ENCODE results near the gene PARP12.

The PARP12 gene

DNA sequence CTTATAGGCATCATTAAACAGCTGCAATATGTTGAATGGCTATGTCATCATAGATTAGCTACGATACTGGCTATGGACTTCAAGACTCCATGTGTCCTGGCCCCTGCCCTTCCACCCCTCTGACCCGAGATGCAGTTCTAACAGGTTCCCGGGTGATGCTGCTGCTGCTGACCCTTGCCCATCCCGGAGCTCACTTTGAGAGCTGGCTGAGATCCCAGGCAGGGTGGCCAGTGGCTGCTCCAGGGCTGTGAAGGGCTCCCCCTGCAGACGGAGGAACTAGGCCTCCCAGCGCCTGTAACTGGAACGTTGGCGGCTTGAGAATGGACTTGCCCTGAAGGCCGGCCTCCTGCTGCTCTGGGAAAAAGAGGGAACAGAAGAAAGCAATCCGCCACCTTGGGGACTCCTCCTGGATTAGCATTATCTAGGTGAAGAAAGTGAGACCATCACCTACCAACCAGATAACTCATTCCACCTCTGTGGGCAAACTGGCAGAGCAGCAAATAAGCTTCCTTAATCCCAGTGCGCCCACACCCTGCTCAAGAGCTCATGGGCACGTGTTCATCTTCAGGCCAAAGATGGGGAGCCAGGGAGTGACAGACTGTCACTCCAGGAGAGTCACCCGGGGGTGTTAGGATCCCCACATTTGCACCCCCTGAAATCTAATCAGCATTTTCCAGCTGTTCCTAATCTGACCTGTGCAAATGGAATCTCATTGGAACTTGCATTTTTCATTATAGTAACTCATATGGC is 56.8 kb downstream of the PARP12 start:
- H3K9me3 ChIP-seq: no peaks in the 10 kb centered on the region
- no peak overlapping the region for H3K4me3 ChIP-seq (ENCODE audit: low read depth in 1 of 2, low read length in 1 of 2)
- peaks cover 60% of the 10 kb centered on the region for H3K36me3 ChIP-seq
- no peak overlapping the region for H3K27ac ChIP-seq
- no peaks in the 10 kb centered on the region for H3K27me3 ChIP-seq
- TF ChIP-seq, protein P1, sequence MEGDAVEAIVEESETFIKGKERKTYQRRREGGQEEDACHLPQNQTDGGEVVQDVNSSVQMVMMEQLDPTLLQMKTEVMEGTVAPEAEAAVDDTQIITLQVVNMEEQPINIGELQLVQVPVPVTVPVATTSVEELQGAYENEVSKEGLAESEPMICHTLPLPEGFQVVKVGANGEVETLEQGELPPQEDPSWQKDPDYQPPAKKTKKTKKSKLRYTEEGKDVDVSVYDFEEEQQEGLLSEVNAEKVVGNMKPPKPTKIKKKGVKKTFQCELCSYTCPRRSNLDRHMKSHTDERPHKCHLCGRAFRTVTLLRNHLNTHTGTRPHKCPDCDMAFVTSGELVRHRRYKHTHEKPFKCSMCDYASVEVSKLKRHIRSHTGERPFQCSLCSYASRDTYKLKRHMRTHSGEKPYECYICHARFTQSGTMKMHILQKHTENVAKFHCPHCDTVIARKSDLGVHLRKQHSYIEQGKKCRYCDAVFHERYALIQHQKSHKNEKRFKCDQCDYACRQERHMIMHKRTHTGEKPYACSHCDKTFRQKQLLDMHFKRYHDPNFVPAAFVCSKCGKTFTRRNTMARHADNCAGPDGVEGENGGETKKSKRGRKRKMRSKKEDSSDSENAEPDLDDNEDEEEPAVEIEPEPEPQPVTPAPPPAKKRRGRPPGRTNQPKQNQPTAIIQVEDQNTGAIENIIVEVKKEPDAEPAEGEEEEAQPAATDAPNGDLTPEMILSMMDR (IDR thresholded peaks at IDR 0.05): no peak
- no peaks in the 10 kb centered on the region for H3K4me1 ChIP-seq (ENCODE audit: control insufficient read depth in 1 of 2, insufficient read depth in 1 of 2, low read depth in 1 of 2, low read length in 1 of 2)

DNA sequence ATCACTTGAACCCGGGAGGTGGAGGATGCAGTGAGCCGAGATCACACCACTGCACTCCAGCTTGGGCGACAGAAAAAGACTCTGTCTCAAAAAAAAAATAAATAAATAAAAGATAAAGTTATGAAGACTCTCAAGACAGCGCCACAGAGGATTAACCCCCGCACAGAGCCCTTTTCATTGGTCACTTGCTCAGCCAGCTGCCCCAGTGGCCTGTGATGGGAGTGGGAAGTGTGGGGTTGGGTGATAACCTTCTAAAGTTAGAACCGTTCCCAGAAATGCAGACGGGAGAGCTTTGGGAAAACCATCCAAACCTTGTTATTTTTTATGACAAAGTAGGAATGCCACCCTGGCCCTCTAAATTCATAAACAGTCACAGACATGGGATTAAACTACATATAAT is 57.4 kb downstream of the PARP12 start:
- Histone ChIP-seq H3K4me1 (ENCODE audit: control insufficient read depth in 1 of 2, insufficient read depth in 1 of 2, low read depth in 1 of 2, low read length in 1 of 2) (no peaks in the 10 kb centered on the region), H3K9me3 (no peaks in the 10 kb centered on the region), H3K4me3 (ENCODE audit: low read depth in 1 of 2, low read length in 1 of 2) (no peak overlapping the region), H3K36me3 (peaks cover 57% of the 10 kb centered on the region), H3K27me3 (no peaks in the 10 kb centered on the region), H3K27ac (no peak overlapping the region)
- TF ChIP-seq, protein P1 (IDR thresholded peaks at IDR 0.05): no peak

DNA sequence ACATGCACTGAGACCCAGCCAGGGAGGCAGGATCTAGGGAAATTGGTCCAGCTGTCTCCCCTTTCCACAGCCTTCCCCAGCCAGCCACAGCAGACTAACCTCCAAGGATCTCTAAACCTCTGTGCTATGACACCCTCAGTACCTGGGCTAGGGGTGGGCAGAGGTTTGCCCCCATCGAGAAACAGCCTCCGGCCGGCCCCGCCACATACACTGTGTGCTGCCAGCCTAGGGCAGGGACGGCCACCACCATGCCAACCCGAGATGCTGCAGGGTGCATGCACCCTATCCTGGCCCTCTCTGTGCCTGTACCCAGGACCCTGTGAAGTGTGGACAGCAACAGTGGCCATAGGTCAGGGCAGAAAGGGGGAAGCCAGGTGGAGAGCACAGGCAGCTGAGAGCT is 58.1 kb downstream of the PARP12 start:
- no peak overlapping the region for H3K27ac ChIP-seq
- no peak overlapping the region for H3K4me3 ChIP-seq (ENCODE audit: low read depth in 1 of 2, low read length in 1 of 2)
- no peaks in the 10 kb centered on the region for H3K9me3 ChIP-seq
- H3K27me3 ChIP-seq: no peaks in the 10 kb centered on the region
- H3K4me1 ChIP-seq (ENCODE audit: control insufficient read depth in 1 of 2, insufficient read depth in 1 of 2, low read depth in 1 of 2, low read length in 1 of 2): no peaks in the 10 kb centered on the region
- H3K36me3 ChIP-seq: peaks cover 51% of the 10 kb centered on the region
- TF ChIP-seq, protein P1 (IDR thresholded peaks at IDR 0.05): no peak

DNA sequence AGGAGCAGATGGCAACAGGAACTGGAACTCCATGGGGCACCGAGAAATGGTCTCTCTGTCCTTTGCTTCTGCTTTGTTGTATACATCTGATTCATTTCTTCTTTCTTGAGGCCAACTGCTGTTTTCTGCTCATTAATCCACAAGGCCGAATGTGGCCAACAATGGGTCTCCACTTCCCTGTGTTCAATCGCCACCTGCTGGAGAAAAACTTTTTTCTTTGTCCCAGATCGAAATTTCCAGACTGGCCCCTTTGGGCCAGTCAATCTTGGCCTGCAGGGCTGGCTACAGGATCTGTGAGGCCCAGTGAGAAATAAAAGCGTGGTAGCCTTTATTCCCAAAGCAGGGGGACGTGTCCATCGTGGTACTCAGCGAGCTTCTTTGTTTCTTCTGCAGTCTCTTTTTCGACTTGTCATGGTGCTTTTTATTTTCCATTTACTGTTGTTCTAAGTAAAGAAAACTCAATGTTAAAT is 58.8 kb downstream of the PARP12 start:
- Histone ChIP-seq H3K27ac (no peak overlapping the region), H3K4me3 (ENCODE audit: low read depth in 1 of 2, low read length in 1 of 2) (no peak overlapping the region), H3K9me3 (no peaks in the 10 kb centered on the region), H3K27me3 (no peaks in the 10 kb centered on the region), H3K36me3 (peaks cover 49% of the 10 kb centered on the region), H3K4me1 (ENCODE audit: control insufficient read depth in 1 of 2, insufficient read depth in 1 of 2, low read depth in 1 of 2, low read length in 1 of 2) (no peaks in the 10 kb centered on the region)
- TF ChIP-seq, protein P1 (IDR thresholded peaks at IDR 0.05): no peak

DNA sequence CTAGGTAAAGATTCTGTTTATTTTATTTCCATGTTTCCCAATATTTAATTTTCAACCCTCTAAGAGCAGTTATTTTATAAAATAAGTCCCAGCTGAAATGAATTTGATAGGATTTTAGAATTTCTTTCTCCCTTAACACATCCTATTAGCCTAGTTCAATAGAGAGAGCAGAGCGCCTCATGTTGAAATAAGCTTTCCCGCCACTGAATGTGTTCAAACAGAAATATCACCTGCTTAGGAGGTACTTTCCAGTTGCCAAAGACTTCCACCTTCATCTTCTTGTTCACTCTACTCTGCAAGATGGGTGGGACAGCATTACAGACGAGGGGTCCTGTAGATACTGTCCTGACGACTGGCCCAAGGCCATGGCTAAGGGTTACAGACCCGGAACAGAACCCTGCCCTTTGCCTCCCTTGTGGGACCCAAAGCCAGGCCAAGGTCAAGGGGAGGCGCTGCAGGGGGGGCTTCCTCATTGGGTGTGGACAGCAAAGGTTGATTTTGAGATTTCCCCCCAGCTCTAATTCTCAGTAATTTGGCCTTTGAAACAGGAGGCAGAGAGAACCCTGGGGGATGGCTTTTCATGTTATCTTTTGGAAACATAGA is 62.0 kb downstream of the PARP12 start:
- H3K9me3 ChIP-seq: no peaks in the 10 kb centered on the region
- H3K27me3 ChIP-seq: no peaks in the 10 kb centered on the region
- no peaks in the 10 kb centered on the region for H3K4me1 ChIP-seq (ENCODE audit: control insufficient read depth in 1 of 2, insufficient read depth in 1 of 2, low read depth in 1 of 2, low read length in 1 of 2)
- peaks cover 34% of the 10 kb centered on the region for H3K36me3 ChIP-seq
- H3K27ac ChIP-seq: no peak overlapping the region
- H3K4me3 ChIP-seq (ENCODE audit: low read depth in 1 of 2, low read length in 1 of 2): no peak overlapping the region
- TF ChIP-seq, protein P1 (IDR thresholded peaks at IDR 0.05): no peak
